Measurements from ENCODE around the gene CTAGE4.
"Not testable (repeated sequence)": the region's sequence is repeated elsewhere in the genome, so short reads cannot be mapped to it uniquely, and the experiment has no call there.

CTAGE4 gene

DNA sequence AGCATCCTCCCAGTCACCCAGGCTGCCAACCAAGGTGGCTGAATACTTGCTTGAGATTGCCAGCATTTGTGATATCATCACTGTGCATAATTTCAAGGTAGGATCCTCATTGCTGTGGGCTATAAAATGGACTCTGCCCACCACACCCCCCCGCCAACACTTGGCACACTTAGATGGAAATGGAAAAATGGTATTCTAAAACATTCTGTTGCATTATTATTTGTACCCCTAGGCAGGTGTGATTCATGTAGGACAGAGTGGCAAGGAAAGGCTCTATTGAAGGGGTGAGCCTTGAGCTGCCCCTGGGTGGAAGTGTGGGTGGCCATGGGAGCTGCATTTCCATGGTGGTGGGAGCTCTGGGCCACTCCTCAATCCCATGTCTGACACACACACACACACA, 35.3 kb downstream of the CTAGE4 start:
- not testable (repeated sequence) for DNase-seq (ENCODE audit: low spot score)

- not testable (repeated sequence) for DNase-seq (ENCODE audit: low spot score)
Observed at GRCh38 chr7:144219149-144219548, 35.9 kb downstream of the CTAGE4 start.

GRCh38 chr7:144220531-144220930, 37.3 kb downstream of the CTAGE4 start:
- not testable (repeated sequence) for DNase-seq (ENCODE audit: low spot score)

GRCh38 chr7:144223675-144224074, 40.4 kb downstream of the CTAGE4 start:
- not testable (repeated sequence) for DNase-seq (ENCODE audit: low spot score)

DNA sequence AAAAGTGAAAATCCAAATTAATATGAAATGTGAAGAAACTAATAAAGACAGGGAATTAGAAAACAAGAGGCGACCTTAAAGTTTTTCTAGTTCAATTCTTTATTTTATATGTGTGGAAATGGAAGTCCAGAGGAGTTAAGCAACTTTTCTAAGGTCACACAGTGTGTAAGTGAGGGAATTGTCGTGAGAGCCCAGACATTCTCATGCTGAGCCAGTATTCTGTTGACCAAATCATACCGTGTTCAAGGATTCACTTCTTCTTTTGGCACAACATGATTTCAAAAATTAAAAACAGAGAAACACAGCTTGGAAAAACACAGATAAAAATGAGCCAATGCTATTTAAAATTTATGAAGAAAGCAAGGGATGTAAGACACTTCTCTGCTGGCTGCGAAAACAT, 43.6 kb downstream of the CTAGE4 start:
- DNase-seq (ENCODE audit: low spot score) = not testable (repeated sequence)

DNA sequence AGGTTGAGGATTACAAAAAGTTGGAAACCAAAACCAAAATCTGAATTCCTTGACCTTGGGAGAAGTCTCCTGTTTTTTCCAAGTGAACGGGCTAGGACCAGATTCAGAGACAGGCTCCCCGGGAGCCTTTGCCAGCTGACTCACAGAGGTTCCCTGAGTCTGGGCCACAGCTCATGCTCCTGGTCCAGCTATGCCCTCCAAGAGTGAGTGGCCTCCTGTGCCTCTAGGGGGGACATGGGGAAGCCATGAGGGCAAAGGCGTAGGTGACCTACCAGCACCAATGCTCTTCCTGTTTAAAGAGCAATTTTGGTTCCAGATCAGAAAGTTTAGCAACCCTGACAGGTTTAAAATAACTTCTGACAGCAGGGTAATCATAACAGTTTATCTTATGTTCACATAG, 45.5 kb downstream of the CTAGE4 start:
- DNase-seq (ENCODE audit: low spot score) = not testable (repeated sequence)

DNA sequence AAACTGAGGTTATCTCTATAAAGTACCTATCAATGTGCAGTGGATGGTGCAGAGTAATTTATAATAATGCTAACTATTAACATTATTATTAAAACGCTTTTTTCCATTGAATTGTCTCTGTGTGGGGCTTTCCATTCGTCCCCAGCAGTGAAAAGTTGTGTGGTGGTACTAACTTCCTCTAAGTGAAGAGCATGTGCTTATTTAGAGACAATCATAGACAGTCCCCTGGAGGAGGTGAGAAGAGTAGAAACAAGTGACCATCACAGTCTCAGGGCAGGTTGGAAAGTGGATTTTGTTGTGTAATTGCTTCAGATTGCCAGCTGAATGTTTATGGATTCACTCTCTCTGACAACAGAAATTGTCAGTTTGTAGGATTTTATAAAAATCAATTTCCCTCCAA, 47.8 kb downstream of the CTAGE4 start:
- not testable (repeated sequence) for DNase-seq (ENCODE audit: low spot score)

DNA sequence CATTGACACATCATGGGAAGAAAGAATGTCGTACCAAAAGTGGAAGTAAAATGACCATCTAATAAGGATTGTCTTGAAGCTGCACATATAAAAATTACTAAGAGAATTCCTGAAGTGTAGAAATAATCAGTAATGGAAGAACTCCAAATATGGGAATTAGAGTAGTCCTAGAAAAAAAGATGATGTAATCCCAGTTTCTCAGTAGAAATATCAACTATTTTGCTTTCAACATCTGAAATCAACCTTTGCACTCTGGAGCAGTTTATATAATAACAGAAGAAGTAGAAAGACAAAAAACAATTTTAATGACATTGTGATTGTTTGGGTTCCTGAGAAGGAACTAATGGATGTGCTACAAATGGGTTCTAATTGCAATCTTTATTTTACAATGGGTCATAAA, 49.8 kb downstream of the CTAGE4 start:
- not testable (repeated sequence) for DNase-seq (ENCODE audit: low spot score)
